ENCODE results near the gene MAPKAPK3.
A peak's percentile ranks its signal among the peaks of the same experiment; 100 is the strongest.

GRCh38 chr3:50616003-50616769, 765 bp upstream of the MAPKAPK3 start:
- TF ChIP-seq POLR2AphosphoS5 (IDR thresholded peaks at IDR 0.05; ENCODE audit: insufficient read depth, low read depth, low read length): no peak
- TF ChIP-seq POLR2A (IDR thresholded peaks at IDR 0.05; ENCODE audit: low read depth, low read length): no peak
- TF ChIP-seq, protein P1, sequence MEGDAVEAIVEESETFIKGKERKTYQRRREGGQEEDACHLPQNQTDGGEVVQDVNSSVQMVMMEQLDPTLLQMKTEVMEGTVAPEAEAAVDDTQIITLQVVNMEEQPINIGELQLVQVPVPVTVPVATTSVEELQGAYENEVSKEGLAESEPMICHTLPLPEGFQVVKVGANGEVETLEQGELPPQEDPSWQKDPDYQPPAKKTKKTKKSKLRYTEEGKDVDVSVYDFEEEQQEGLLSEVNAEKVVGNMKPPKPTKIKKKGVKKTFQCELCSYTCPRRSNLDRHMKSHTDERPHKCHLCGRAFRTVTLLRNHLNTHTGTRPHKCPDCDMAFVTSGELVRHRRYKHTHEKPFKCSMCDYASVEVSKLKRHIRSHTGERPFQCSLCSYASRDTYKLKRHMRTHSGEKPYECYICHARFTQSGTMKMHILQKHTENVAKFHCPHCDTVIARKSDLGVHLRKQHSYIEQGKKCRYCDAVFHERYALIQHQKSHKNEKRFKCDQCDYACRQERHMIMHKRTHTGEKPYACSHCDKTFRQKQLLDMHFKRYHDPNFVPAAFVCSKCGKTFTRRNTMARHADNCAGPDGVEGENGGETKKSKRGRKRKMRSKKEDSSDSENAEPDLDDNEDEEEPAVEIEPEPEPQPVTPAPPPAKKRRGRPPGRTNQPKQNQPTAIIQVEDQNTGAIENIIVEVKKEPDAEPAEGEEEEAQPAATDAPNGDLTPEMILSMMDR (IDR thresholded peaks at IDR 0.05; ENCODE audit: extremely low read depth in 1 of 2, insufficient read depth in 1 of 2, low read depth in 1 of 2, low read length in 2 of 2): peak; percentile 98 to 99
- TF ChIP-seq GATA2 (IDR thresholded peaks at IDR 0.05; ENCODE audit: insufficient read depth, insufficient read length, low read depth, low read length): no peak
- no peak for TF ChIP-seq MAX (IDR thresholded peaks at IDR 0.05; ENCODE audit: insufficient read depth, insufficient read length)
- no peak for TF ChIP-seq EZH2 (IDR thresholded peaks at IDR 0.05; ENCODE audit: borderline replicate concordance, low read depth, low read length, severe bottlenecking)

Data from endothelial cell of umbilical vein (primary cell).